Hematopoietic multipotent progenitor cell treated with erythropoietin and hydrocortisone succinate and interleukin-3 and kit ligand, for 4 days (in vitro differentiated cells): Measurements from ENCODE around the gene SP140.
"Not testable (repeated sequence)": the region's sequence is repeated elsewhere in the genome, so short reads cannot be mapped to it uniquely, and the experiment has no call there.

Experiments used
- DNase-seq: peaks from one replicate; pipeline ENCODE4 v3.0.0-alpha.2; 2015

SP140 gene

DNA sequence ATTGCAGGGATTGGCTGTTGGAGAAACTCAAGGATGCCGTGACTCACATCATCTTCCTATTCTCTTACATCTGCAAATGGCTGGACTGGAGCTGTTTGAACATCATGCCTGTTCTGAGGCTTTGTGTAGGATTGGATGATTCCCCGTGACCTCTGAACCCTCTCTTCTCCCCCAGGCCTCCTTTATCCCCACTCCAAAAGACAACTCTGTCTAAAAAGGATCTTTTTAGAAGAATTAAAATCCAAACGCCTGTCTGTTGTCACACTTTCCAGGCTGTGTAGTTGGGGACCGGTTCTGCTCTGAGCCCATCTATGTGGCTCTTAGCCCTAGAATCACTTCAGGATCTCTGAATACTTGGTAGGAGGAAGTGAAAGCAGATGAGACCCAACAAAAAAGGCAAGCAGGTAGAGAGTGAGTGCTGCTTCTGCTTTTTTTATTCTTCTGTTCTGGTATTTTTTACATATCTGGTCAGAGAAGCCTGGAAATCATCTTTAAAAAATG is 565 bp downstream of the SP140 start:
- no peak for DNase-seq

DNA sequence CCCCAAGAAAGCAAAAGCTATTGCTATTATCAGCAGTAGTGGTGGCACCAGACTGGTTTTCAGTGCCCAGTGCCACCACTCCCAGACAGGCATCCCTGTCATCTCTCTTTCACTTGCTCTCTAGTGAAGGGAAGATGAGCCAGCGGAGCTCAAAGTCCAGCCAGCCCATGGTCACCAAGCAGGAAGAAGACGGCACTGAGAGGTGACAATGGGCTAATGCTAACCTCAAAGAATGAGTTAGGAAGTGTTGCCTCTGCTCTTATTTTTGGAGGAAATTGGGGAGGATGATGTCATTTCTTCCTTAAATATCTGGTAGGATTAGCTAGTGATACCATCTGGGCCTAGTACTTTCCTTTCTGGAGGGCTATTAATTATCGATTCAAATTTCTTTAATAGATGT is 1.7 kb downstream of the SP140 start:
- no peak for DNase-seq

DNA sequence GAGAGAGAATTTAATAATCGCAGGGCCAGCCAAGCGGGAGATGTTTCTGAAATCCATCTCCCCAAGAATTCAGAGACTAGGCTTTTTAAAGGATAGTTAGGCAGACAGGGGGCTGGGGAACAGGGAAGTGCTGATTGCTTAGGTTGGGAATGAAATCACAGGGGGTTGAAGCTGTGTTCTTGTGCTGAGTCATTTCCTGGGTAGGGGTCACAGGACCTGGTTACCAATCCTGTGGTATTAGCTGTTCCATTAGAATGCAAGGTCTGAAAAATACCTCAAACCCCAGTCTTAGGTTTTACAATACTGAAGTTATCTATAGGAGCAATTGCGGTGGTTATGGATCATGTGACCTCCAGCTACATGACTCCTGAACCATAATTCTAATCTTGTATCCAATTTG is 4.6 kb downstream of the SP140 start:
- DNase-seq: no peak

GRCh38 chr2:230230496-230231200 is 5.1 kb downstream of the SP140 start:
- no peak for DNase-seq

DNA sequence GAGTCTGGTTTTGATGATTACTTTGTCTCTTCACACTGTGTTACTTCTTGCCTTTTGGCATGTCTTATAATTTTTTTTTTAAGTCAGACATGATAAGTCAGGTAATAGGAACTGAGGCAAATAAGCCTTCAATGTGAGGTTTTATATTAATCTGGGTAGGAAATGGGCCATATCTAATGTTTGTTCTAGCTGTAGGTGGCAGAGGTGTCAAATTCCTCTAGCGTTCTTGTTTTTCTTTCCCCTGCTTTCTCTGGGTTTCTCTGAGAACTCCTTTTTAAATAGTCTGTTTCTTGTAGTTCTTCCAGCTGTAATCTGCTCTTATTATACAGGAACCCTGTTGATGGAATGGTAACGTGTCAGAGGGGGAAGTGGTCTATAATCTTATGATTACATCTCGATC is 5.7 kb downstream of the SP140 start:
- no peak for DNase-seq

DNA sequence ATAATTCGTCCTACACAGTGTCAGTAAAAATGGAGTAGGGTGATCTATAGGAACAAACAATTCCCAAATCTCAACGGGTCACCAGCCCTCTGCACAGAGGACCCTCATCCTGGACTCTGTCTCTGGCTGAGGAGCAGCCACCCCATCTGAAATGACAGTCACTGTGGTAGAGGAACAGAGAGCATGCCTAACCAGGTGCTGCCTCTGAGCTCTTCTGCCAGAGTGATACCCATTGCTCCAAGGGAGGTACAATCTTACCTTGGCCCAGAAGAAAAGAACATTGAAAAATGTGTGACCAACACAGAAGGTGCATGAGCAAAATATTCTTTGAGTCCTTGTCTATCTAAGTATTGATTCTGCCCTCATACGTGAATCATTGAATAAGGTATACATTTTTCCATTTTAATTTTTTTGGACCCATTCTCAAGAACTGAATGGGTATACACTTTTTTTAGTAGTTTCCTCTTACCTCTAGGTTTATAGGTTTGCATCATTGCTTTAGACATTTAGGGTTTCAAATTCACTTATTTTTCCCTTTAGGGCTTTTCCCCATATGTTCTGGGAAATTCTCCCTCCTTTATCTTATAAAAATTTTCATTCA is 8.7 kb downstream of the SP140 start:
- DNase-seq: no peak

GRCh38 chr2:230234845-230235244 is 9.3 kb downstream of the SP140 start:
- no peak for DNase-seq

DNA sequence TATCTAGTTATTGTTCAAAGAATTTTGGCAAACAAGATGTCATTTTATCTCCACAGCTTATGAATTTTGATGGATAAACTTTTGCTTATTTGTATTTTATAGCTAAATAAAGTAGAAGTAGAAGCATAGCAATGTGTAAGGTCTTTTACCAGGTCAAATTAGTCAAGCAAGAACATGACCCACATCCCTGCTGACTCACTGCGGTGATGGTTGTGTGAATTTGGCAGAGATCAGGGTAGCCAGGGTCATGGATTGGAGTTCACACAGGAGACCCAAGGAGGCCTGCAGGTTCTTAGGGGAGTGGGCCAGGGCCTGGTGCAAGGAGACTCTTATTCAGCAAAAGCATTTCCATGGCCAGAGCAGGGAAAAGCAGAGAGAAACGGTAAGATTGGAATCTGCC is 18.7 kb downstream of the SP140 start:
- DNase-seq: no peak

DNA sequence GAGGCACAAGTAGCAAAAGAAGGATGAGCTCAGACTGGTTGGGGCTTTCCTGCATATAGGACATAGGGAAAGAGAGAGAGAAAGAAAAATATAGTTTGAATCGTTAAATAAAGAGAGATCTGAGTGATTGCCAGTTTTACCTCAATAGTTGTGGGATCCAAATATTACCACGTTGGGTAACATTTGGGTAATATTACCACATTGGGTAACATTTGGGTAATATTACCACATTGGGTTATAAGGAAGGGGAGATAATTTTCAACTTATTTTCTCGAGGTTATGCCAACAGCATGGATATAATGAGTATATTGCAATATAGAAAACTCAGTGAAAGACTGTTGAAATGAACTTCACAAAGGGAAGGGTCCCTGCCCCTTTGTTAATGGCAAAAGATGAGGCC is 20.7 kb downstream of the SP140 start:
- DNase-seq: peak; percentile 23

DNA sequence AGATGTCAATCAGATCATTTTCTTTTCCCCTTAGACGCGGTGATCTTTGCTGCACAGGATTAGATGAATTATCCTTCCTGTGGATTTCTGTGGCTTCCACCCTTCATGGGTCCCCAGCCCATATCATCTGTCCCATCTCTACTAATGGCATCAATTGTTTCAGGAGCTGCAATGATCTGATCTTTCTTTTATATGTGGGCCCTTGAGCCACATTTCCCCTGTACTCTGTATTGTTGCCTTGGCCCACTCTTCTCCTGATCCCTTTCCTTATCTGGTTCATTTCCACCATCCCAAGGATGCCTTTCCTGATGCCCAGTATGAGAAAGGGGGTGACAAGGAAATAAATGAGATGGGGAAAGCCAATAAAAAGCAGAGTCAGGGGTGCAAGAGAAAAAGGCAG is 24.7 kb downstream of the SP140 start:
- DNase-seq: no peak

DNA sequence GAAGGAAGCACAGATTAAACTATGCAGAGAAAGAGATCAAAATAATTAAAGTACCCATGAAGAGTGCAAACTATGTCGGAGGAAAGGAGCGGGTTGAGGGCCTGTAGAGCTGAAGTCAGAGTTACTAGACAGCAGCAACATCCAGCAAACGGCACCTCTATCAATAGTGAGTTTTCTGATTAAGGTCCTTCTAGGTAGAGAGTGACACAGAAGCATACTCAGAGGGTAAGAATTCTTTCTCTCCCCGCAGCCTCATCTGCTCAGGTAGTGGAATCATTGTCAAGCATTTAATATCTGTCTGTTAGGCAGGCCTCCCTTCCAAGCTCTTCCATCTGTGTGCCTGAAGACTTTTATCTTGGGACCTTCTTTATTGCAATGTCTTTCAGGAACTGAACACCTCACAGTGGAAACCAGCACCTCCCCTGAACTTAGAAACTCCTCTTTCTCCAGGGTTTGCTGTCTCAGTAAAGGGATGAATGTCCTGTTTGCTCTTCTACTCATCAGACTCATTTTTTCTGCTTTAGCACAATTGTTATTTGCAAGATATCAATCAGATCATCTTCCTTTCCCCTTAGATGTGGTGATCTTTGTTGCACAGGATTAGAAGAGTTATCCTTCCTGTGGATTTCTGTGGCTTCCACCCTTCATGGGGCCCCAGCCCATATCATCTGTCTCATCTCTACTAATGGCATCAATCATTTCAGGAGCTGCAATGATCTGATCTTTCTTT is 28.8 kb downstream of the SP140 start:
- peak; percentile 11 for DNase-seq

GRCh38 chr2:230256733-230257332 is 31.3 kb downstream of the SP140 start:
- no peak for DNase-seq

GRCh38 chr2:230258483-230258882 is 32.9 kb downstream of the SP140 start:
- DNase-seq: no peak

GRCh38 chr2:230262246-230262645 is 36.7 kb downstream of the SP140 start:
- DNase-seq: no peak

- not testable (repeated sequence) for DNase-seq
Observed at GRCh38 chr2:230264945-230265344, 39.4 kb downstream of the SP140 start.

GRCh38 chr2:230266638-230267037 is 41.1 kb downstream of the SP140 start:
- no peak for DNase-seq

- no peak for DNase-seq
Observed at GRCh38 chr2:230267059-230267458, 41.5 kb downstream of the SP140 start.

DNA sequence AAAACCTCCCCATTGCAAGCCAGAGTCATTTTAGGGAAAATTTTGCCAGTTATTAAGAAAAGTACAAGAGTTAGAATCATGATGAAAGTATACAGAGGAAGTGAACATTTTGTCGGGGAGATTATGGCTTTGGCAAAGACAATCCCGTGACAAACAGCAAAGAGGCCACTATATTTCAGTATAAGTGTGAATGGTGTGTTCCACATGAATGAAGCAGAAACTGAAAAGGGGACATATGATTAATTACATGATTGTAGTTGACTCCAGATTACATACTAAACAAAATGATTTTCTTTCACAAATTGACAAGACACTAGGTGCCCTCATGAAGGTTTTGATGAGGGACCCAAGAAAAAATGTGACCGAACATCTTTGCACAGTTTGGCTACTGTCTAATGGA is 42.0 kb downstream of the SP140 start:
- DNase-seq: no peak

DNA sequence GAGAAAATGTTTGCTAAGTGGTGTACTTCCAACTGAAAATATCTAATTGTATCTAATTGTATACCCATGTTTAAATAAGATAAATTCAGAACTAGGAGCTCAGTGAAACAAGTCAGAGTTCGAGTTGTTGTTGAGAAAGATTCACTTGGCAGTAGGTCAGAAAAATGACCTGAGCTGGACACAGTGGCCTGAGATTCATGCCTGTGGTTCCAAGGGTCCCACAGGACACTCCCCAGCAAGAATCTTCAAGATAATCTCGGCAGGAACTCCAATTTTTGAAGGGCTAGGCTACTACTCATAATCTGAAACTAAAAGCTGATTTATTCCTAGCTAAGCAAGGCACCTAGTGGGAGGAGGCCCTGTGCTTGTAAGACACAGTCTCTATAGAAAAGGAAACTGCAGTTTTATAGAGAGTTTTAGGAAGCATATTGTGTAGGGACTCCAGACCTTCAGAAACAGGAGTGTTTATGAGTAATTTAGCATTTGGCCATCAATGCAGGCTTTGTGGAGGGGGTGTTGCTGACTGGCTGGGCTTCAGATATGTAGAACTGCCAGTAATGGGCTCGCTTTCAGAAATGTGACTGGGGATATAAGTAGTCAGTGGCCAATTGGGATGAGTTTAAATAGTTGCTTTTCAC is 43.2 kb downstream of the SP140 start:
- no peak for DNase-seq

- DNase-seq: no peak
Observed at GRCh38 chr2:230269715-230270114, 44.2 kb downstream of the SP140 start.

DNA sequence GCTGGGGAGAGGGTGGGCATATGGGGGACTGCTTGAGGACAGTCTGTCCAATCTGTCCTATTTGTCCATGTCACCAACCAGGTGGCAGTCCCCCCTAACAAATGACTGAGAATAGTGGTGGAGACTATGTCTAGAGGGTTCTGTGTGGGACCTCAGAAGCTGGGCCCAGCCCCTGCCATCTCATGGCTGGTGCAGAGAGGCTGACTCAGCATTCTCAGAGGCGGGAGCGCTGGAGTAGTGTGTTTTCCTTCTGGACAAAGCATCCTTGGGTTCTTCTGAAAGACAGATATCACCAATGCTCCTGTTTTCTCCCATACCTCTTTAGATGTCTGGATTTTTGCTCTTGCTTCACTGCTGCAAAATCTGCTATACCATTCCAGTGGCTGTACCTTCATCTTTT is 57.4 kb downstream of the SP140 start:
- no peak for DNase-seq

DNA sequence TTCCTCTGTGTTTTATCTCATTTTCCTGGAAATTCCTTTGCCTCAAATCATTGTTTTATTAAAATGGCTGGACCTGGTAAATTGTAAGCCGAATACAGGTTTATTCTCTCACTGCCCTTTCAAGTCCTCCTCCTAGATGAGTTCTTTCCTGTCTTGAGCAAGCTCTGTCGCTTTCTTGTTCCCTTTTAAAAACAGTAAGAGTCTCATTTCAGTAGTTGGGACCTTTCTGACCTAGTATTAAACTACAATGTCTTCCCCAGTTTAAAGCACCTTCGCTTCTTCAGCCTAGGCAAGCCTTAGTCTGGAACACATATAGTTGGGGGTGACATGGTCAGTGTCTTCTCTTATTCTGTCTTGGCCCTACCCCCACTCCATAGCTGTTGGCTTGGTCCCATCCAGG is 60.5 kb downstream of the SP140 start:
- DNase-seq: no peak

- peak; percentile 72 for DNase-seq
Observed at GRCh38 chr2:230289311-230289710, 63.8 kb downstream of the SP140 start.
